HG02885 (cell line): ENCODE measurements around the gene FGD6.
A peak's percentile ranks its signal among the peaks of the same experiment; 100 is the strongest.
"Not testable (repeated sequence)": the region's sequence is repeated elsewhere in the genome, so short reads cannot be mapped to it uniquely, and the experiment has no call there.

Experiments
- ATAC-seq: cut with Tn5 transposase; IDR thresholded peaks from one replicate; pipeline ENCODE4 v1.9.1; 2021; ENCODE audit warnings: mild to moderate bottlenecking; ENCODE audit not compliant: unreplicated experiment, poor library complexity

Gene FGD6

GRCh38 chr12:95217377-95218149 is at the start of gene FGD6, which contains the start of gene VEZT:
Gene FGD6 (minus strand): TSS chr12:95217467. CDS start chr12:95217240, 227 bp downstream.
Gene VEZT (plus strand): TSS chr12:95217807. CDS start chr12:95217851, 44 bp downstream.
- ATAC-seq = peak; percentile 90

- no peak for ATAC-seq
Measured at GRCh38 chr12:95266254-95266653, 49.0 kb upstream of the FGD6 start.

GRCh38 chr12:95265765-95266164 is 48.5 kb upstream of the FGD6 start:
- no peak for ATAC-seq

GRCh38 chr12:95262808-95263207 is 45.5 kb upstream of the FGD6 start:
- no peak for ATAC-seq

- ATAC-seq = no peak
Measured at GRCh38 chr12:95261109-95261508, 43.8 kb upstream of the FGD6 start.

GRCh38 chr12:95259368-95259767 is 42.1 kb upstream of the FGD6 start:
- ATAC-seq = no peak

- ATAC-seq = no peak
Measured at GRCh38 chr12:95258803-95259202, 41.5 kb upstream of the FGD6 start.

GRCh38 chr12:95258151-95258550 is 40.9 kb upstream of the FGD6 start:
- no peak for ATAC-seq

GRCh38 chr12:95257541-95257940 is 40.3 kb upstream of the FGD6 start:
- ATAC-seq = no peak

GRCh38 chr12:95253386-95253785 is 36.1 kb upstream of the FGD6 start:
- no peak for ATAC-seq

- ATAC-seq = no peak
Measured at GRCh38 chr12:95248604-95249360, 31.5 kb upstream of the FGD6 start.

- ATAC-seq = no peak
Measured at GRCh38 chr12:95248095-95248494, 30.8 kb upstream of the FGD6 start.

GRCh38 chr12:95244350-95244749 is 27.1 kb upstream of the FGD6 start:
- ATAC-seq = no peak

- no peak for ATAC-seq
Measured at GRCh38 chr12:95243497-95244183, 26.4 kb upstream of the FGD6 start.

- ATAC-seq = no peak
Measured at GRCh38 chr12:95241761-95242506, 24.7 kb upstream of the FGD6 start.

GRCh38 chr12:95241138-95241537 is 23.9 kb upstream of the FGD6 start:
- not testable (repeated sequence) for ATAC-seq

GRCh38 chr12:95240556-95240955 is 23.3 kb upstream of the FGD6 start:
- no peak for ATAC-seq

- ATAC-seq = not testable (repeated sequence)
Measured at GRCh38 chr12:95239835-95240234, 22.6 kb upstream of the FGD6 start.

- no peak for ATAC-seq
Measured at GRCh38 chr12:95239216-95239615, 21.9 kb upstream of the FGD6 start.

GRCh38 chr12:95238150-95238549 is 20.9 kb upstream of the FGD6 start:
- ATAC-seq = no peak
